WERI-Rb-1 (cell line): ENCODE results near the gene SASH1.

ENCODE experiments used
- DNase-seq: peaks from one replicate; pipeline ENCODE4 v3.0.0-alpha.2; 2020
- H3K27ac ChIP-seq: fragments of 250-450 bp; sonication (Bioruptor Pico); 2 replicates; pipeline ENCODE4 v1.5.1; 2020; ENCODE audit warnings: mild to moderate bottlenecking, moderate library complexity
- H3K27me3 ChIP-seq: fragments of 250-450 bp; sonication (Bioruptor Pico); 2 replicates; pipeline ENCODE4 v1.5.1; 2021; ENCODE audit warnings: mild to moderate bottlenecking, low read depth, moderate library complexity; ENCODE audit not compliant: insufficient read depth, severe bottlenecking
- H3K36me3 ChIP-seq: fragments of 250-450 bp; sonication (Bioruptor Pico); 2 replicates; pipeline ENCODE4 v1.5.1; 2020; ENCODE audit warnings: mild to moderate bottlenecking, moderate library complexity
- H3K4me3 ChIP-seq: 2 replicates; pipeline ENCODE4 v1.5.1; 2011; ENCODE audit warnings: low read depth, mild to moderate bottlenecking, control low read depth, low read length
- H3K9me3 ChIP-seq: fragments of 250-450 bp; sonication (Bioruptor Pico); 2 replicates; pipeline ENCODE4 v1.5.1; 2021; ENCODE audit warnings: mild to moderate bottlenecking, moderate library complexity; ENCODE audit not compliant: severe bottlenecking
- CTCF ChIP-seq: IDR thresholded peaks from 2 replicates; pipeline ENCODE4 v1.5.1; 2011; ENCODE audit warnings: low read depth, mild to moderate bottlenecking, control low read depth, inconsistent platforms, low read length

SASH1 gene

DNA sequence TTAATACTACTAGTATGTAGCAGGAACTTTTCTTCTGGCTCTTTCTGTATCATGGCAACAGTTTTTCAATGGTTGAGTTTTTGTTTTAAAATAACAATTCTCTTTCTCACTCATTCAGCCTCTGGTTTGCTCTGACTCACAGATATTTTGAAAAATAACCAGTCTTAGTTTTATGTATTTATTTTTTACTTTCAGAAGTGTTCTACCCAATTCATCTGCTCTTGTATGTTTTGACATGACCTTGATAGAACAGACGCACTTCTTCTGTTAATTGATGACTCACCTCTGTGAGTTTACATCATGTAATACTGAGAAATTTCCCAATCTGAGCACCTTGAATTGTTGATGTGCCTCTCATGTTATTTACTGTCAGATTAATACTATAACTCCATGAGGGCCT, 178.9 kb downstream of the SASH1 start:
- no peak overlapping the region for H3K4me3 ChIP-seq
- no peak for TF ChIP-seq CTCF
- DNase-seq, result no peak
- H3K9me3 ChIP-seq, result no peaks in the 10 kb centered on the region
- H3K27me3 ChIP-seq, result no peaks in the 10 kb centered on the region
- H3K27ac ChIP-seq, result no peak overlapping the region
- H3K36me3 ChIP-seq, result peaks cover 32% of the 10 kb centered on the region

- H3K9me3 ChIP-seq, result no peaks in the 10 kb centered on the region
- H3K4me3 ChIP-seq, result no peak overlapping the region
- H3K27me3 ChIP-seq, result no peaks in the 10 kb centered on the region
- no peak for TF ChIP-seq CTCF
- DNase-seq, result no peak
- no peak overlapping the region for H3K27ac ChIP-seq
- H3K36me3 ChIP-seq, result peaks cover 37% of the 10 kb centered on the region
These were observed 180.4 kb downstream of the SASH1 start for GRCh38 chr6:148523048-148523447.

- Histone ChIP-seq H3K4me3 (no peak overlapping the region), H3K36me3 (peaks cover 41% of the 10 kb centered on the region), H3K27me3 (no peaks in the 10 kb centered on the region), H3K9me3 (no peaks in the 10 kb centered on the region), H3K27ac (no peak overlapping the region)
- no peak for DNase-seq
- TF ChIP-seq CTCF, result no peak
These were observed 180.9 kb downstream of the SASH1 start for GRCh38 chr6:148523551-148523950.

GRCh38 chr6:148524471-148524882, 181.8 kb downstream of the SASH1 start:
- TF ChIP-seq CTCF, result no peak
- peaks cover 36% of the 10 kb centered on the region for H3K36me3 ChIP-seq
- no peak overlapping the region for H3K4me3 ChIP-seq
- H3K27me3 ChIP-seq, result no peaks in the 10 kb centered on the region
- H3K9me3 ChIP-seq, result no peaks in the 10 kb centered on the region
- DNase-seq, result no peak
- H3K27ac ChIP-seq, result no peak overlapping the region

GRCh38 chr6:148524976-148525375, 182.3 kb downstream of the SASH1 start:
- no peaks in the 10 kb centered on the region for H3K9me3 ChIP-seq
- no peak for TF ChIP-seq CTCF
- no peak overlapping the region for H3K27ac ChIP-seq
- H3K36me3 ChIP-seq, result peaks cover 31% of the 10 kb centered on the region
- DNase-seq, result no peak
- H3K4me3 ChIP-seq, result no peak overlapping the region
- no peaks in the 10 kb centered on the region for H3K27me3 ChIP-seq

GRCh38 chr6:148525453-148525852, 182.8 kb downstream of the SASH1 start:
- peaks cover 28% of the 10 kb centered on the region for H3K36me3 ChIP-seq
- no peaks in the 10 kb centered on the region for H3K9me3 ChIP-seq
- no peak for TF ChIP-seq CTCF
- H3K27me3 ChIP-seq, result no peaks in the 10 kb centered on the region
- no peak overlapping the region for H3K27ac ChIP-seq
- H3K4me3 ChIP-seq, result no peak overlapping the region
- DNase-seq, result no peak
